Psoas muscle (tissue), 8 donors: ENCODE data around the gene NOL12. TPM values are rescaled to one million over a fixed set of nuclear protein-coding genes. Genes with fewer than 3 reads are reported as not detected.

ENCODE experiments used
- ATAC-seq, 4 donors: fragments of 200-7000 bp; cut with Tn5 transposase; one replicate each; pipeline ENCODE4 v1.9.1; 2020; ENCODE audit warnings: moderate library complexity in 3 of 4, mild to moderate bottlenecking in 2 of 4
- DNase-seq, 2 donors: peaks; one replicate each; pipeline ENCODE4 v3.0.0-alpha.2; 2020
- H3K27ac ChIP-seq: fragments of 200-600 bp; one replicate; pipeline ENCODE4 v1.8.0; 2022
- H3K27me3 ChIP-seq, 3 donors: fragments of 200-600 bp in 1 of 3; one replicate each; pipeline versions ENCODE4 v1.6.1 to v1.8.0; 2013 to 2022; ENCODE audit warnings: low read length in 2 of 3, mild to moderate bottlenecking in 2 of 3, moderate library complexity in 1 of 3; ENCODE audit not compliant: insufficient read depth in 3 of 3
- H3K36me3 ChIP-seq, 2 donors: fragments of 200-600 bp in 1 of 2; one replicate each; pipeline versions ENCODE4 v1.6.1 to v1.8.0; 2013 to 2022; ENCODE audit warnings: low read depth in 1 of 2, mild to moderate bottlenecking in 1 of 2, moderate library complexity in 1 of 2; ENCODE audit not compliant: insufficient read depth in 1 of 2
- H3K4me1 ChIP-seq: fragments of 200-600 bp; one replicate; pipeline ENCODE4 v1.8.0; 2022
- H3K4me3 ChIP-seq: fragments of 200-600 bp; one replicate; pipeline ENCODE4 v1.8.0; 2022; ENCODE audit warnings: mild to moderate bottlenecking
- H3K9me3 ChIP-seq: fragments of 200-600 bp; one replicate; pipeline ENCODE4 v1.8.0; 2022
- WGBS, 3 donors: extraction: QIAGEN DNeasy Blood & Tissue Kit; methylation state at CpG; one replicate each; pipeline versions ENCODE4 v1.1.6 to v1.1.7; 2013; 5-methylcytosine and 5-hydroxymethylcytosine counted together
- intact Hi-C, 2 donors: fragments of 100-400 bp; cut with DNase I; formaldehyde crosslinking; loops; one replicate each; pipeline versions ENCODE4 v1.11.0 to v1.14.2; 2022
- polyA plus RNA-seq, 3 donors: library from polyadenylated mRNA; stranded (reverse); fragments of 200-250 nt; gene quantifications; one replicate each; pipeline ENCODE4 v1.2.3, GENCODE V29; 2013
- total RNA-seq, 4 donors: library from RNA; stranded (reverse); fragmentation: NEBNext Ultra II Directional in 2 of 4; extraction: Animal tissue kit (Norgen Biotek cat#: 25700) in 2 of 4; gene quantifications; one replicate each; pipeline versions ENCODE4 v1.2.1 to v1.2.4, GENCODE V29; 2021 to 2023
- TF ChIP-seq, protein P1 (sequence below): fragments of 200-600 bp; IDR thresholded peaks from one replicate; pipeline ENCODE4 v1.8.0; 2022; ENCODE audit warnings: antibody characterized with exemption
- donor health status: healthy with polysubstance abuse.
- donor health status: DM: no; HTN: no; CAD: no; lungs with moderate emphysema.
- donor health status: Bipolar disorder and iron deficiency.
- donor health status: healthy.
- donor health status: DM: yes; HTN: yes; CAD: no.
- donor health status: DM: no; HTN: no; CAD: no.
- donor health status: DM: no; HTN: no; CAD: no.
- donor health status: DM: yes; HTN: yes; CAD: no.

NOL12 gene
- total and polyA plus RNA-seq, 7 donors: 11.9 to 43.4 (median 15.4) TPM

DNA sequence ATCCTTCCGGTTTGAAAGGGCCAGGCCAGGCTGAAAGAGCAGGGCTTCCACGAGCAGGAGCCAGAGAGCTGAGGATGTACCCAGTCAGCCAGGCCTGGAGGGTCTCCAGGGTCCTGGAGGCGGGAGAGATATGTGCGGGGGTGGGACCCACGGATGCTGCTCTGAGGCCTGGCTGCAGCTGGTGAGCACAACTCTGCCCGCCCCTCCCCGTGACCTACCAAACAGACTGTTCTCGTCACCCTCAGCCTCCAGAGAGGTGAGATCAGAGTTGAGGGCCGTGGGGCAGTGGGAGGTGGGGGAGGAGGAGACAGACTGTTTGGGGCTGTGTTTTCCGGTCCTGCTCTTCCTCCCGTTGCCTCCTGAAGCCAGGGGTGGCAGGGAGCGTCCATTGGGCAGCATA is 52.9 kb downstream of the NOL12 start:
- Histone ChIP-seq H3K4me3 (no peak overlapping the region), H3K27me3 (peaks cover 0 to 5% (median 4%) of the 10 kb centered on the region in 3 donors), H3K36me3 (no peaks in the 10 kb centered on the region), H3K9me3 (no peaks in the 10 kb centered on the region), H3K4me1 (no peaks in the 10 kb centered on the region), H3K27ac (peak overlapping the region; percentile 9)
- DNase-seq: peak; percentile 88 to 91
- ATAC-seq: peak; percentile 31 to 52 (median 39)
- intact Hi-C loops: loop anchor here in 1 of 2 donors (5.0 kb wide), 1 partner anchor 42 kb away; the partner anchor contains the start of gene TRIOBP
- WGBS, 3 donors: 37 to 40% (median 39%) methylated on average over 12 of the region's 12 CpGs
- TF ChIP-seq, protein P1, sequence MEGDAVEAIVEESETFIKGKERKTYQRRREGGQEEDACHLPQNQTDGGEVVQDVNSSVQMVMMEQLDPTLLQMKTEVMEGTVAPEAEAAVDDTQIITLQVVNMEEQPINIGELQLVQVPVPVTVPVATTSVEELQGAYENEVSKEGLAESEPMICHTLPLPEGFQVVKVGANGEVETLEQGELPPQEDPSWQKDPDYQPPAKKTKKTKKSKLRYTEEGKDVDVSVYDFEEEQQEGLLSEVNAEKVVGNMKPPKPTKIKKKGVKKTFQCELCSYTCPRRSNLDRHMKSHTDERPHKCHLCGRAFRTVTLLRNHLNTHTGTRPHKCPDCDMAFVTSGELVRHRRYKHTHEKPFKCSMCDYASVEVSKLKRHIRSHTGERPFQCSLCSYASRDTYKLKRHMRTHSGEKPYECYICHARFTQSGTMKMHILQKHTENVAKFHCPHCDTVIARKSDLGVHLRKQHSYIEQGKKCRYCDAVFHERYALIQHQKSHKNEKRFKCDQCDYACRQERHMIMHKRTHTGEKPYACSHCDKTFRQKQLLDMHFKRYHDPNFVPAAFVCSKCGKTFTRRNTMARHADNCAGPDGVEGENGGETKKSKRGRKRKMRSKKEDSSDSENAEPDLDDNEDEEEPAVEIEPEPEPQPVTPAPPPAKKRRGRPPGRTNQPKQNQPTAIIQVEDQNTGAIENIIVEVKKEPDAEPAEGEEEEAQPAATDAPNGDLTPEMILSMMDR: no peak

DNA sequence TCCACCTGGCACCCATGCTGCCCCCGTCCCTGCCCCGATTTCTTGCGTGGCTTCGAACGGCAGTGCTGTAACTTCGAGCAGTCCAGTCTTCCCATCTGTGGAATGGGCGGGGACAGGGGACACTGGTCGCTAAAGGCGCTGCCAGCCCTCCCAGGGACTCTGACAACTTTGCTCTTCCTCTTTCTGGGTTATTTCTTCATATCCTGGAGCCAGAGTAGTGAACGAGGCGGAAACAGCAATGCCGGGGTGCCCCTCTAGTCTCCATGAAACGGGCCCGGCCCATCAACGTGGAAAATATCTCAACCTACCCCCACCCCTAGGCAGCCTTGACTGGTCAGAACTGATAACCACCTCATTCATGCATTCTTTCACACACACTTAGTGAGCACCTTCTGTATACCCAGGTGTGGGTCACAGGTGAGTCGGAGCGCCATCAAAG is 53.5 kb downstream of the NOL12 start:
- H3K4me1 ChIP-seq: no peaks in the 10 kb centered on the region
- WGBS, 3 donors: 81 to 83% (median 81%) methylated on average over 17 of the region's 17 CpGs

DNA sequence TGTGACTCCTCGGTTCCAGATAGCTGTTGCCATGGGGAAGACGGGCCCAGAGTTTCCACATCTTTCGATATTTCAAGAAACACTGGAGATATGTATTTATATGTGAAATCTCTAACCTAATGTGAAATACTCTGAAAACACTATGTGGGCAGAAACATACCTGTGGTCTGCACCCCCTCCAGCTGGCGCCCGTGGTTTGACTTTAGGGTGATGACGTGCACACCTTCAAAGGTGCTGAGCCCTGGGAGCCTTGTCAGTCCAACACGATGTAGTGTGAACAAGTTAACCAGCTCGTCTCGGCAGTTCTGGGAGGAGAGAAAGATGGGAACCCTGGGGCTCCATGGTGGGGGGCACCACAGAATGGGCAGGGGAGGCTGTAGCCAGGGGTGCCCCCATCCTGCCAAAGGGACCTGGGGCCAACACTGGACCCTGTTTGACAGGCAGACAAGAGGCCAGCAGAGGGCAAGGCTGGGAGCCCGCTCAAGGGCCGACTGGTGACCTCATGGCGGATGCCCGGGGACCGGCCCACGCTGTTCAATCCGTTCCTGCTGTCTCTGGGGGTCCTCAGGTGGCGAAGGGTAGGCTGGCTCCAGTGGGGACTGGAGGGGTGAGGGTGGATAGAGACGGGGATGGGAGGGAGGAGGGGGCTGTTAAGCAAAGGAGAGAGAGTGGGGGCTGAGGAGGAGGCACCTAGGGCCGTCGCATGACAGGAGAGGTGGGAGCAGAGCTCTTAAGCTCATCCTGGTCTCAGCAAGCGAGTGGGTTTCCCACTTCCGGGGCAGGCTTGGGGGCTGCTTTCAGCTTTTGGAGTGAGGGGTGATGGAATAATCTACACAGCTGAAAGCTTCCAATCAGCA is 54.5 kb downstream of the NOL12 start:
- no peak for ATAC-seq
- Histone ChIP-seq H3K9me3 (no peaks in the 10 kb centered on the region), H3K36me3 (no peaks in the 10 kb centered on the region), H3K27me3 (peaks cover 0 to 5% (median 4%) of the 10 kb centered on the region in 3 donors), H3K27ac (no peak overlapping the region), H3K4me1 (no peaks in the 10 kb centered on the region), H3K4me3 (no peak overlapping the region)
- DNase-seq: no peak
- intact Hi-C loops: loop anchor here in 1 of 2 donors (5.0 kb wide), 1 partner anchor 43 kb away; the partner anchor contains the start of gene TRIOBP
- 54 to 72% (median 59%) methylated on average over 22 of the region's 22 CpGs for WGBS, 3 donors
- TF ChIP-seq, protein P1: no peak

More for the DNA sequence above, 53.5 kb downstream of the NOL12 start:
- Histone ChIP-seq H3K27me3 (peaks cover 0 to 5% (median 4%) of the 10 kb centered on the region in 3 donors), H3K4me3 (no peak overlapping the region), H3K9me3 (no peaks in the 10 kb centered on the region), H3K36me3 (no peaks in the 10 kb centered on the region), H3K27ac (peak overlapping the region; percentile 9)
- ATAC-seq (no peak), DNase-seq (peak; percentile 49 to 68)
- intact Hi-C loops: loop anchor here (5.0 kb wide), 1 partner anchor 42 kb away; the partner anchor contains the start of gene TRIOBP (in 2 of the 2)
- TF ChIP-seq, protein P1: no peak

DNA sequence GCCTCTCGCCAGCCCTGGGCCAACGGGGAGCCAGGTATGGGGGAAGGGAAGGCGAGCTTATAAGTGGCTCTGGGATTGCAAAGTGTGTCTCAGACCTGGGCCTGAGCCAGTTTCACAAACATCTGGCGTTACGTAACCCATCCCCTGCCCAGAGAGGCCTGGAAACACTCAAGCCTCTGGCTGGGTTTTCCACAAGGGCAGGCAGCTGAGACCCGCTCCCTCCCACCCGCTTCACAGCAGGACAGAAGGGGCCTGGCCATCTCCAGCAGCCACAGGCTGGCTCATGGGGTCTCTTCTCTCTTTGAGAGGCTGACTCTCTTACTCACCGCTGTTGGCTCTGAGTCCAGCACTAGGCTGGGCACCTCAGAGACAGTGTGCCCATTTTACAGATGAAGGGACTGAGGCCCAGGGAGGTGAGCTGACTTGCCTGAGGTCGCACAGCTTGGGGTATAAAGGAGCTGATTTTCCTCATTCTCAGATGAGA is 55.2 kb downstream of the NOL12 start:
- Histone ChIP-seq H3K4me1 (no peaks in the 10 kb centered on the region), H3K27ac (no peak overlapping the region), H3K4me3 (no peak overlapping the region), H3K36me3 (no peaks in the 10 kb centered on the region), H3K9me3 (no peaks in the 10 kb centered on the region), H3K27me3 (peaks cover 0 to 5% (median 4%) of the 10 kb centered on the region in 3 donors)
- peak in 3 of 4 donors; percentile 10 to 35 (median 21) for ATAC-seq
- WGBS, 3 donors: 33 to 42% (median 36%) methylated on average over 9 of the region's 9 CpGs
- DNase-seq: peak; percentile 82 to 89
- TF ChIP-seq, protein P1: no peak
- intact Hi-C loops: loop anchor here in 1 of 2 donors (5.0 kb wide), 1 partner anchor 44 kb away; the partner anchor contains the start of gene TRIOBP
